ENCODE results near the gene RCOR1.

The RCOR1 gene

DNA sequence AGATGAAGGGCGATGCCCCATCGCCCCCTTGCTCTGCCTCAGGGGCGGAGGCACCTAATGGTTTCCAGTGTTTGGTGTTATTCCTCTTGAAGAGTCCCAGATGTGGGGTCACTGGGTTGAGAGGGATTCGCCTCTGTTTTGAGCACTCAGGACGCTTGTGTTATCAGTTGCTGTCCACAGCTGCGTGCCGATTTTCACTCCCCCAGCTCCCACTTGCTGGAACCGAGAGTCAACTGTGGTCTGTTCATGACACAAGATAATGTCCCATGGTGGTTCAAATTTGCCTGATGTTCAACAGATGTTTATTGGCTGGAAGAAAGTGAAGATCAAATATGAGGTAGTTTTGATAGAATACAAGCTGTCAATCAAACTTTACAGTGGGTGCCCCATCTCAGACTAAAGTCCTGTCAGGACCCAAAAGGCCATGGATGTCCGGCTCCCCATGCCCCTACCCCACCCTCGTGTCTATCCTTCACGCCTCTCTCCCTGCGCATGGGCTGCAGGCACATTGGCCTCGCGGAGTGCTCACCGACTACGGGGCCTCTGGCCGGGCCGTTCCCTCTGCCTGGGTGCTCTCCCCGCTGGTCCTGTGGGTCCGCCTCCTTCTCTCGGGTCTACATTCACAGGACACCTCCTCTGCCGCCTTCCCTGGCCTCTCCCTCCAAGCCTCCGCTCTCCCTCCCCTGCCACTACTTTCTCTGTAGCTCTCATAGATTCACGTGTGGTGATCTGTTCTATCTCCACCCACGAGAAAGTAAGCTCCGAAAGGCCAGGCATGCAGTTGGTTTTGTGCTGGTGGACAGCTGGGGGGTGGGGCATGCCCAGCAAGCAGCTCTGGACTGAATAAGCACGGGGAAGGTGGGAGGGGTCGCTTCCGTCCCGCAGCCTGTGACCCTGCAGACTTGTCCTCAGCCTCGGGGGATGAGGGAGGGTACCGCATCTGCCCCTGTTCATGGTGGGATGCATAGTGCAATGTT is 178.0 kb downstream of the RCOR1 start:
- H3K36me3 ChIP-seq (ENCODE audit: insufficient read depth): no peaks in the 10 kb centered on the region
- H3K4me1 ChIP-seq (ENCODE audit: low read depth, poor library complexity, severe bottlenecking): peaks cover 16% of the 10 kb centered on the region
- TF ChIP-seq CTCF (conservative IDR thresholded peaks at IDR 0.05; ENCODE audit: low read depth, low read length): no peak
- no peak overlapping the region for H2AFZ ChIP-seq (ENCODE audit: low read depth)
- H3K79me2 ChIP-seq (ENCODE audit: insufficient read depth, low read depth): no peaks in the 10 kb centered on the region
- H3K9ac ChIP-seq: no peak overlapping the region
- H3K27ac ChIP-seq: no peak overlapping the region
- H4K20me1 ChIP-seq (ENCODE audit: insufficient read depth): no peaks in the 10 kb centered on the region
- no peak overlapping the region for H3K4me2 ChIP-seq
- no peak overlapping the region for H3K4me3 ChIP-seq (IDR thresholded peaks at IDR 0.05; ENCODE audit: insufficient read depth, low read depth, low read length)
- no peaks in the 10 kb centered on the region for H3K27me3 ChIP-seq (ENCODE audit: insufficient read depth, low read depth)

DNA sequence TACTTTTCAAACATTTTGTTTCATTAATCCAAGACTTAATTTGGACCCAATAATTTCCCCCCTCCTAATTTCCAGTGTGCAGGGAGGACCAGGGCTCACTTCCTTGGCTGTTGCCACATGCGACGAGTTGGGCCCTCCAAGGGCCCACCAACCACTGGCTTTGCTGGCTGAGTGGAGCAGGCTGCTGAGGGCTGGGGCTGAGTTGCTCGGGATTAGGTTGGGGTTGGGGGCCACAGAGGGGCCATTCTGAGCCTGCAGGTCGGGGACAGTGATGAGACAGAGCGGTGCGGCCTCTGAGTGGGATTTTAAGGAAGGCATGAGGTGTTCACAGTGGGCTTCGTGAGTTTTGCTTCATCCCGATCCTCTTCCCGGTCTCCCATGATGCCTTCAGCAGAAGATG is 178.7 kb downstream of the RCOR1 start:
- Histone ChIP-seq H3K27me3 (ENCODE audit: insufficient read depth, low read depth) (no peaks in the 10 kb centered on the region), H3K4me3 (IDR thresholded peaks at IDR 0.05; ENCODE audit: insufficient read depth, low read depth, low read length) (no peak overlapping the region), H3K79me2 (ENCODE audit: insufficient read depth, low read depth) (no peaks in the 10 kb centered on the region), H3K4me1 (ENCODE audit: low read depth, poor library complexity, severe bottlenecking) (peaks cover 20% of the 10 kb centered on the region), H3K9ac (no peak overlapping the region), H3K4me2 (no peak overlapping the region), H2AFZ (ENCODE audit: low read depth) (no peak overlapping the region), H3K36me3 (ENCODE audit: insufficient read depth) (no peaks in the 10 kb centered on the region), H3K27ac (no peak overlapping the region), H4K20me1 (ENCODE audit: insufficient read depth) (no peaks in the 10 kb centered on the region)
- TF ChIP-seq CTCF (conservative IDR thresholded peaks at IDR 0.05; ENCODE audit: low read depth, low read length): no peak

DNA sequence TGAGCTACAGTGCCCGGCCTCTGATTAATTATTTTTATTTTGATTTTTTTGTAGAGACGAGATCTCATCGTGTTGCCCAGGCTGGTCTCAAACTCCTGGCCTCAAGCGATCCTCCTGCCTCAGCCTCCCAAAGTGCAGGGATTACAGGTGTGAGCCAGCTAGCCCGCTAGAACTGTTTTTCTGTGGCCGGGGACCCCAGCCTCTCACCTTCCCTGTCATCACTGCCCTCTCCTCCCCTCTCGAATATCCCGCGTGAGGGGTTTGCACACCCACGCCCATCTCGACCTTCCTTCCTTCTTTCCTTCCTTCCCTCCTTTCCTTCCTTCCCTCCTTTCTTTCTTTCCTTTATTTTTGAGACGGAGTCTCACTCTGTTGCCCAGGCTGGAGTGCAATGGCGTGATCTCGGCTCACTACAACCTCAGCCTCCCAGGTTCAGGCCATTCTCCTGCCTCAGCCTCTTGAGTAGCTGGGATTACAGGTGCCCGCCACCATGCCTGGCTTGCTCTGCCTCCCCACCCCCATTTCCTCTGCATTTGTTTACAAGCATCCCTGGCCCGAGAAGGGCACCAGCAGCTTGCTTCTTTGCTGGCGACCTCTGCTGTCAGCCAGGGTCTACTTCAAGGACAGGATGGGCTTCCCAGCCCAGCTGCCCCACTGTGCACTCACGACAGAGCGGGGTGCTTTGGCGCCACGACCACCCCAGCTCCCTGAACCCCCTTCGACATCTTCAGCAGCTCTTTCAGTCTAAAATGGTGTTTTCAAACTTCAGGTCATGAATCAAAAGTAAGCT is 180.5 kb downstream of the RCOR1 start:
- Histone ChIP-seq H3K4me1 (ENCODE audit: low read depth, poor library complexity, severe bottlenecking) (peaks cover 27% of the 10 kb centered on the region), H3K9ac (no peak overlapping the region), H4K20me1 (ENCODE audit: insufficient read depth) (no peaks in the 10 kb centered on the region), H2AFZ (ENCODE audit: low read depth) (no peak overlapping the region), H3K36me3 (ENCODE audit: insufficient read depth) (no peaks in the 10 kb centered on the region), H3K4me3 (IDR thresholded peaks at IDR 0.05; ENCODE audit: insufficient read depth, low read depth, low read length) (no peak overlapping the region), H3K4me2 (no peak overlapping the region), H3K27me3 (ENCODE audit: insufficient read depth, low read depth) (no peaks in the 10 kb centered on the region), H3K27ac (no peak overlapping the region), H3K79me2 (ENCODE audit: insufficient read depth, low read depth) (peaks cover 2% of the 10 kb centered on the region)
- no peak for TF ChIP-seq CTCF (conservative IDR thresholded peaks at IDR 0.05; ENCODE audit: low read depth, low read length)

GRCh38 chr14:102774391-102775153 is 182.1 kb downstream of the RCOR1 start:
- Histone ChIP-seq H2AFZ (ENCODE audit: low read depth) (peak overlapping the region; percentile 47), H3K79me2 (ENCODE audit: insufficient read depth, low read depth) (peaks cover 18% of the 10 kb centered on the region), H3K9ac (peak overlapping the region; percentile 44; the same call in 1 of the 2 replicates), H3K27ac (peak overlapping the region; percentile 67), H3K27me3 (ENCODE audit: insufficient read depth, low read depth) (no peaks in the 10 kb centered on the region), H3K4me3 (IDR thresholded peaks at IDR 0.05; ENCODE audit: insufficient read depth, low read depth, low read length) (no peak overlapping the region), H3K4me2 (peak overlapping the region; percentile 31), H3K4me1 (ENCODE audit: low read depth, poor library complexity, severe bottlenecking) (peaks cover 30% of the 10 kb centered on the region), H4K20me1 (ENCODE audit: insufficient read depth) (peaks cover 3% of the 10 kb centered on the region; the same call in 1 of the 2 replicates), H3K36me3 (ENCODE audit: insufficient read depth) (no peaks in the 10 kb centered on the region)
- TF ChIP-seq CTCF (conservative IDR thresholded peaks at IDR 0.05; ENCODE audit: low read depth, low read length): peak; percentile 69

Measured in KMS-11 (cell line).